HG03520 (cell line): ENCODE data around the gene HNRNPA2B1.
A peak's percentile ranks its signal among the peaks of the same experiment; 100 is the strongest.

Experiments
- ATAC-seq: cut with Tn5 transposase; IDR thresholded peaks from one replicate; pipeline ENCODE4 v1.9.1; 2021; ENCODE audit warnings: mild to moderate bottlenecking, moderate library complexity; ENCODE audit not compliant: unreplicated experiment

Gene HNRNPA2B1

GRCh38 chr7:26200444-26201246, at the start of gene HNRNPA2B1:
Gene HNRNPA2B1 (minus strand): TSS chr7:26200746. CDS start chr7:26200577, 169 bp downstream.
- ATAC-seq: peak; percentile 53

GRCh38 chr7:26250239-26250638, 49.7 kb upstream of the HNRNPA2B1 start:
- no peak for ATAC-seq

DNA sequence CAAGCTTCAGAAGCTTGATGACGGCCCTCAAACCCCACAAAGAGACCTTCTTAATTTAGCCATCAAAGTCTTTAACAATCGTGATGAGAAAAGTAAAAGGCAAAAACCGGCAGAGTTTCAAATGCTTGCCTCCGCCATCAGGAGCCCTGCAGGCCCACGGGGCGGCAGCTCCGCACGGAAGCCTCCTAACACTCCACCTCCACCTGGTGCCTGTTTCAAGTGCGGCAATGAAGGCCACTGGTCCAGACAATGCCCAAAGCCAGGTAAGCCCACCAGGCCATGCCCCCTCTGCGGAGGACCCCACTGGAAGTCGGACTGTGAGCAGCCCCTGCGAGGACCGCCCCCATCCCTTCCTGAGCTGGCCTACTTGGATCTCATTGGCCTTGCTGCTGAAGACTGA, 44.6 kb upstream of the HNRNPA2B1 start:
- no peak for ATAC-seq

GRCh38 chr7:26238032-26238431, 37.5 kb upstream of the HNRNPA2B1 start:
- no peak for ATAC-seq

DNA sequence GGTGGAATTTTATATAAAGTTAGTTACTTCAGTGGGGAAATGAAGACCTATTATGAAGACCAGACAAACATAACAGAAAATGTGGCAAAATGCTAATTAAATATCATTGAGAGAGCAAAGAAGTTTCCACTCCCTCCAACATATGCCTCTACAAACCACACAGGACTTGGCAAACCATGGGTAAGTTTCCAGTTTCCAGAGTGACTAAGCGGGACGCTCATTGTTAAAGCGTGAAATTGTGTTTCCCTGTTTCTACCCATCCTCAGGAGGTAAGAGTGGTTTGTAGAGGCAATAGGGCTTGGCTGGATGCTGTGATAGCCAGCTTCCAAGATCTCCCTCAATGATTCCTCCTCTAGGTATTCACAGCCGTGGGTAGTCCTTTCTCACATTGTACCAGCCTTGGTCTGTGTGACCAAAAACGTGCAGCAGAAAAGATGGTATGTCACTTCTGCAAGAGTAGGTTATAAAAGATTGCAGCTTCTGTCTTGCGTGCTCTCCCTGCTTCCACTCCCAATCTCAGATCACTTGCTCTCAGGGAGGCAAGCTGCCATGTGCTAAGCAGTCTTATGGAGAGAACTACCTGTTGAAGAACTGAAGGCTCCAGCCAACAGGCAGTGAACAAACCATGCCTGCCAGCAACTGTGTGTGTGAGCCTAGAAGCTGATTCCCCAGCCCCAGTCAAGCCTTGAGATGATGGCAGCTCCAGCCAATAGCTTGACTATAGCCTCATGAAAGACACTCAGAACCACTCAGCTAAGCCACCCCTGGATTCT, 36.7 kb upstream of the HNRNPA2B1 start:
- ATAC-seq: no peak

GRCh38 chr7:26233902-26234511, 33.5 kb upstream of the HNRNPA2B1 start:
- no peak for ATAC-seq

DNA sequence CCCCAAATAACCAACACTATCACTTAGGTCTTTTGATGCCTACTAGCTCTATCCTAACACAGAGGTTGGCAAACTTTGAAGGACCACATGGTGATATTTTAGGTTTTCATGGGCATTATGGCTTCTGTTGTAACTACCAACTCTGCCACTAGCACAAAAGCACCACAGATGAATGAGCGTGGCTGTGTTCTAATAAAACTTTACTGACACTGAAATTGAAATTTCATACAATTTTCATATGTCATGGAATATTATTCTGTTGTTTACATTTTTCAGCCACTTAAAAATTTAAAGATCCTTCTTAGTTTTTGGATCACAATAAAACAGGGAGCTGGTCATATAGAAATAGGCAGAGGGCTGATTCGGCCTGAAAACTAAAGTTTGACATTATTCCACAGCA, 27.4 kb upstream of the HNRNPA2B1 start:
- ATAC-seq: no peak

DNA sequence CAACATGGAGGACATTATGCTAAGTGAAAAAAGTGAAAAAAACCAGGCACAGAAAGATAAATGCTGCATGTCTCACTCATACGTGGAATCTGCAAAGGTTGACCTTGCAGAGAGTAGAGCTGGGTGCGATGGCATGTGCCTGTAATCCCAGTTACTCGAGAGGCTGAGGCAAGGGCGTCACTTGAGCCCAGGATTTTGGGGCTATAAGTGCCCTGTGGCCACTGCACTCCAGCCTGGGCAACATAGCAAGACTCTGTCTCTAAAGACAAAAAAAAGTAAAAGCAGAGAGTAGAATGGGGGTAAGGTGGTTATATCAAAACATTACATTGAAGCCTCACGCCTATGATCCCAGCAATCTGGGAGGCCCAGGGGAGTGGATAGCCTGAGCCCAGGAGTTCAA, 23.8 kb upstream of the HNRNPA2B1 start:
- ATAC-seq: no peak

DNA sequence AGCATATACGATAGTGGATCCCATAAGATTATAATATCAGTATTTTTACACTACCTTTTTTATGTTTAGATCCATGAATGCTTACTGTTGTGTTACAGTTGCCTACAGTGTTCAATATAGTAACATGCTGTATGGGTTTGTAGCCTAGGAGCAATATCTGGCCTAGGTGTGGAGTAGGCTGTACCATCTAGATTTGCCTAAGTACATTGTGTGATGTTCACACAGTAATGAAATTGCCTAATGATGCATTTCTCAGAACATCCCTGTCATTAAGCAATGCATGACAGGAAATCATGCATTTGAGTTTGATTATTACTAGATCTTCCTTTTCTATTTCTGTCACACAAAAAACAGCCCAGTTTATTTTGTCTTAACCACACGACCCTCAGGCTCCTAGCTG, 15.5 kb upstream of the HNRNPA2B1 start:
- ATAC-seq: no peak

DNA sequence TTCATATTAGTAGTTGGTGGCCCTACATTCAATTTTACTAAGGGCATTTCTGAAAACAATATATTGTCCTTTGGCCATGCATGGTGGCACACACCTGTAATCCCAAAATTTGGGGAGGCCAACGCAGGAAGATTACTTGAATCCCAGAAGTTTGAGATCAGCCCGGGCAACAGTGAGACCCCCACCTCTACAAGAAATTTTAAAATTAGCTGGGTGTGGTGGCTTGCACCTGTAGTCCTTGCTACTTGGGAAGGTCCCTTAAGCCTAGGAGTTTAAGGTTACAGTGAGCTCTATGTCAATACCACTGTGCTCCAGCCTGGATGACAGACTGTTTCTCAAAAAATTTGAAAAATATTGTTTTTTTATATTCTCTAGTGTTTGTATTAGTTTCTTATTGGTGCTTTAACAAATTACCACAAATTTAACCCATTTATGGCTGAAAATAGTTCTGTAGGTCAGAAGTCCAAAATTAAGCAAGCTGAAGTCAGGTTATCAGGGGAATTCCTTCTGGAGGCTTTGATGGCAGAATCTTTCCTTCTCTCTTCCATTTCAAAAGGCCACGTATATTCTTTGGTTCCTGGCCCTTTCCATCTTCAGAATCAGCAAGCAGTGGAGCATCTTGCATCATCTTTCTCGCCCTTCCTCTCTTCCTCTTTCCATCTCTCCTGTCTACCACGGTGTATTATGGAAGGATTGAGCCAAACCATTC, 13.4 kb upstream of the HNRNPA2B1 start:
- no peak for ATAC-seq

DNA sequence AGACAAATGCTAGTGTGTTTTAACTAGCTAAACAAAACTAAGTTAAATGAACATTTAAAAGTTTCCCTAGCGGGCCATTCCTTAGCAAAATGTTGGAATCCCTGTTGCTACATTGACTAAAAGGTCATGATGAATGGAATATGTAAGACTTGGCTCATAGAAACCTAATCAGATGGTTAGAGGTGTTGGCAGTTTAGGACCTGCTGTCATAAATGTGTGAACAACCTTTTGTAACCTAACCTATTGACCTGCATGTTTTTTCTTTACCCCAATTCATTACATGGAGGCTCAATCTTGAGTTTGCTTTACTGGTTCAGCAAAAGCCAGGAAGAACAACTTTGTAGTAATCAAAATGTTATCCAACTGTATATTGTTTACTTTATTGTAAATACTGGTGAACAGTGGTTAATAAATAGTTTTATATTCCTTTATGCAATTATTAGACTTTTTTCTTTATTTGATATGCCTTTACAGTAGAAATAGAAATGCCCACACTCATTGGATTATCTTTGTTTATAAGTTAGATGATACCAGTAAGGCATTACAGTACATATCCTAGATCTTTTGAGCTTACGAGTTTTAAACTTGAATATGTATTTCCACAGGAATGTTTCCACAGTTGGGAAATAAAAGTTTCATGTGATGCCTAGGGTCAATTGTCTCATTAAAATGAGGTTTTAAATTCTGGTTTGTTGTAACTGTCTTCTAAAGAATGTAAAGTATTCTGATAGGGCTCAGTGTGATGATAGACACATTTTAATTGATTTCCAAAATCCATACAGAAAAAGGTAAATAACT, 12.6 kb upstream of the HNRNPA2B1 start:
- no peak for ATAC-seq

DNA sequence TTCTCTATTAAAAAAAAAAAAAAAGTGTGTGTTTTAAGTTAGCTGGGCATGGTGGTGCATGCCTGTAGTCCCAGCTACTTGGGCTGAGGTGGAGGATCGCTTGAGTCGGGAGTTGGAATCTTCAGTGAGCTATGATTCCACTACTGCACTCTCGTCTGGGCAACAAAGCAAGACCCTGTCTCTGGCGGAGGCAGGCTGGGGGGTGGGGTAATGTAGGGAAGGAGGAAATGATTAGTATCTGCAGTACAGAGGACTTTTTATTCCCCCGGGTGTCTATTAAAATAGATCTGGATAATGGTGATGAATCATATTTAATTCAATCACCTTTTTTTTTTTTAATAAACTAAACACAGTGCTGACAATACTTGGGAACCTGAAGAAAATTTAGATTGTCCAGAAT, 7.5 kb upstream of the HNRNPA2B1 start:
- no peak for ATAC-seq

GRCh38 chr7:26203016-26203415, 2.5 kb upstream of the HNRNPA2B1 start:
- no peak for ATAC-seq

DNA sequence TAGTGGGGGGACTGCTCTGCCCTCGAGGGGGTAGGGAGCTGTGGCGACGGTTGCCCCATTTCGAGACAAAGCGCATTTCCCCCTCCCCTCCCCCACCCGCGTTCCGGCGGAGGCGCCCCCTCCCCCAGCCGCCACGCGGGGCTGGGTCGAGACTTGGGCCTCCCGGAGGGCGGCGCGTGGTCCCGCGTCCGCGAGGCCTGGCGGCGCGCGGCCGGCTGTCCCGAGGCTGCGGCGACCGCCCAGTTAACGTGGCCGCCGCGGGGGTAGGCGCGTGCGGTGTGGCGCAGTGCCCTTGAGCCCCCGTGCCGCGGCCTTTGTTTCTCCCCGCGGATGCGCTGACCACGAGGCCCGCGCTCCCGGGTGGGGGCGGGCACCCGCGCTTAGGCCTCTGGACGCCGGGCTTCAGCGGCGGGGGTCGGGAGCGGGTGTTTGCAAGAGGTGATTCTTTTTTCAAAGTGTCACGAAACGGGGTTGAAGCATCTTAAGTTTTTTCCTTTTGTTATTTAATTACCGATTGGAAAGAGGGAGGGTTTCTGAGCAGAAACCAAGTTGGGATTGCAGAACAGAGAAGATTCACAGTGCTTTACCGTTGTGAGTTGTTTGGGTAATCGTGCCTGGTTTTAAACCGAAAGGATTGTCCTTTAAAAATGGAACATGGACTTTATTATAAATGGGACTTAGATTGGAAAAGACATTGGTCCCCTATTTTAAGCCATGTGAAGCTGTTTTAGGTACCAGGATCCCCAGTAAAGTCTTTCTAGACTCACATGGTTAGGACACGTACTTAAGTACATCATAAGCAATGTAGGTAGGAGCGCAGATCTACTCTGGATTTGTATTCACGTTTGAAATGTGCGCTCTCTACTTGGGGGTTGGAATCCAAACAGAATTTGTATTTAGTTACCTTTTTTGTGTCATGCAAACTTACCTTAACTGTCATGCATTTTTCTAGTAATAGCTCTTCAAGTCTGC, 1.8 kb upstream of the HNRNPA2B1 start:
- peak; percentile 0 for ATAC-seq

- peak; percentile 33 for ATAC-seq
These were observed 887 bp upstream of the HNRNPA2B1 start, which contains the start of gene CBX3 for GRCh38 chr7:26201247-26202018. Gene CBX3 (plus strand): TSS chr7:26201745. CDS start chr7:26202999, 1,254 bp downstream.

- ATAC-seq: no peak
These were observed 505 bp downstream of the HNRNPA2B1 start for GRCh38 chr7:26200038-26200443.

DNA sequence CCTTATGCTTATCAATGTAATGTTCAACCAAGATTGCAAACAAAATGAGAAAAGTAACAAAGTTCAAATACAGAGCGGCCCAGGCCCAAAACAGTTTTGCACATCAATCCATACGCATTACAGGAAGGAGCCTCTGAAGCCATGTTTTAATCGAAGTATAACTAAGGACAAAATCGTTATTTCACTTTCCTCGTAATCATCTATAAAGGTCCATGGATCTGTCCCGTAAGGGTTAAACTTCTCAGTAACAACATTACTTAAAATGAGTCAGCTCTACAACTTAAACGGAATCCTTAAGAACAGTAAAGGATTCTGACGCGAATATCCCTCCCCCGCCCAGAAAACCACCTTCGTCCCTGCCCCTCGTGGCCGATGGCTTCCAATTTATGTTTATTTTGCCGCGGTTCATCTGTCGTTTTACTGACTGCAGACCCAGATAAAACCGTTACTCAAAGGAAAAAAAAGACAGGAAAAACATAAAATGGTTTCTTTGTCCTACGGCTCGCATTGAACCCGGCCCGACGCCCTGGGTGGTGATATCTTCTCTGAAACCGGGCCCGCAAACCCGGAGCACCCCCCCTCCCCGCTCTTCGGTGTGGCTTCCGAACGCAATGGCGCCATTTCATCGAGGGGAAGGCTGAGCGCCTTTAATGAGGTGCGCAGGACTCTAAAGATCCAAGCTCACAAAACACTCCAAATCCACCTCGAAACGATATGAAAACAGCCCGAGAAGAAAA, 1.1 kb downstream of the HNRNPA2B1 start:
- ATAC-seq: no peak

GRCh38 chr7:26198781-26199169, 1.8 kb downstream of the HNRNPA2B1 start:
- no peak for ATAC-seq
